Fibroblast of skin of right quadriceps (primary cell): ENCODE results near the gene MEF2A.

Source experiments
- DNase-seq: peaks from one replicate; pipeline ENCODE4 v3.0.0-alpha.2; 2013

Gene MEF2A

GRCh38 chr15:99707473-99708270 lies 141.9 kb downstream of the MEF2A start:
- DNase-seq, result peak; percentile 62

DNA sequence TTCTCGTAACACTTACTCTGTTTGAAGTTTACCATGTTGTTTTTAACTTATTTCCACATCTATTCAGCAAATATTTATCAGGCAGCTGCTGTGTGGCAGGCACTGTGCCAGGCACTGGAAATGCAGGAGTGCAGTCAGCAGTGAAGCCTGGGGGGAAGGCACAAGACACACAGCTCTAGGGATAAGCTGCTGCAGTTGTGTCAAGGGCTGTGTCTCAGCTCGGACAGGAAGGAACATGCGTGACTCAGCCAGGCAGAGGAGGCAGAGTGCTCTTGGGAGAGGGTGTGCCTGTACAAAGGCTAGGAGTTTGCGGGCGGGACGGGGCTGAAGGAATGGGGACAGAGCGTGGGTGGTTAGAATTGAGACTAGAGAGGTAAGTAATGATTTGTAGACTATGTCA lies 142.8 kb downstream of the MEF2A start:
- peak; percentile 70 for DNase-seq

- no peak for DNase-seq
These were observed 143.6 kb downstream of the MEF2A start for GRCh38 chr15:99709243-99709986.

GRCh38 chr15:99711625-99712024 lies 145.8 kb downstream of the MEF2A start:
- DNase-seq, result no peak

GRCh38 chr15:99712415-99712814 lies 146.6 kb downstream of the MEF2A start:
- no peak for DNase-seq

DNA sequence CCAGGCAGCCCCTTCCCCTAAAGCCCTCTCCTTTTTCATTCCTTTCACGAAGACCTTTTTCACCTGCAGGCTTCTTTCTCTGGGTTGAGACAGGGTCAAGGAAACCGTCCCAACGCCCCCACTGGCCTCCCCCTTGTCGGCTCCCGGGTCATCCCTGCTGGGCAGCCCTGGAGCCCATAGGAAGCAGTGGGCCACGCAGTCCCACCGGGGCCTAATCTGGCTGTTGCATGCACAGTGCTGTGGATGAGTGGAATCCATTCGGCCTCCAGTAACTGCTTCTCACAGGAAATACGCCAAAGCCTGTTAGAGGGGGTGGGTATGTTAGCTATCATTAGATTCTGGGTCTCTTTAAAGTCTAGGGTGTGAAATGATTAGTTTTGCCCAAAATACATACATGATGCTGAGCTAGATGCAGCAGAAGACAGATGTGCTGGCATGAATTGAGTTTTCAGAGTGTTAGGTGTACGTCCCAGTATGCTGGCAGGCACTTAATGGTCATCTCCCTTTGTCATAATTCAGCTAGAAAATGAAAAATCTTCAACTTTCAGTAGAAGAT lies 150.8 kb downstream of the MEF2A start:
- no peak for DNase-seq

GRCh38 chr15:99717161-99718009 lies 151.6 kb downstream of the MEF2A start:
- no peak for DNase-seq

- no peak for DNase-seq
These were observed 152.6 kb downstream of the MEF2A start for GRCh38 chr15:99718421-99718820.

GRCh38 chr15:99719096-99719541 lies 153.3 kb downstream of the MEF2A start:
- DNase-seq, result peak; percentile 72

DNA sequence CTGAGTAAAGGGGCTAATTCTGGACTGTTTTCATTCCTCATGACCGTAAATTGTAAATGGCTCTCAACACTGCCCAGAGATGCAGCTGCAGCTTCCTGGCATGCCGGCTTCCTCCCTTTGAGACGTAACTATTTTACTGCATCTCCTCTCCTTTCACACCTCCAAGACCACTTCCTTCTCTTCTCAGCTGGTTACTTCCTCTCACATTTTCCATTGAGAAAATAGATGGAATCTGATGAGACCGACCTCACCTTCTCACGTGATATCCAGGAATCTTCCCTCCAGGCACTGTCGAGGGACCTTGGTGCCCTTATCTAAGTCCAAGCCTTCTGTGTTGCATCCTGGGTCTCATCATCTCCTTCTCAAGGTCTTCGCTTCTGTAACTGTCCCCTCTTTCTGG lies 154.7 kb downstream of the MEF2A start:
- DNase-seq, result no peak

DNA sequence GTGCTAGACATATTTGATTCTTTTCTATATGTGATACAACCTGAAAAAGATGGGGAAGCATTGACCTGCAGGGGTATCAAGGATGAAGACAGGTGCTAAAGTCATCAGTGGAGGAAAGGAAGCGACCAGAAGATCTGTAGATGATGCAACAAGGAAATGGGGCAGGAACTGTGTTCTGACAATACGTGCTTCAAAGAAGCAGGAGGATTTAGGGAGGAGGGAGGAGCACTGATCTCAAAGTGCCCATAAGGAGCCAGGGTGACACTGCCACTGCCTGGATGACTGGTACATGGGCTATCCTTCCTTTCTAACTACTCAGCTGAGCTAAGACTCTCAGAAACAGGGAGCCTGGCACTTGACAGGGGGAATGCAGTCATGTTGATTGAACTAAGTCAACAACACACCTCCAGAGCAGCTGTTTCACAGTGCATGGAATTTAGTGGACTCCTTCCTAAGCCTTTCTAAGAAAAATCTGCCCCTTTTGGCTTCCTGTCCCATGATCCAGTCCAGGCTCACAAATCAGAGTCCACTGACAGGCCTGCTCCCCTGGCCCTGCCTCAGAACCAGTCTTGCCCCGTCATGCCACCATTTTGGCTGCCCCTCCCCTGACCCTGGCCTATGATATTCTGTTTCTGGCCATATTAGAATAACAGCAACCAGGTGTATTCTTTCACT lies 155.5 kb downstream of the MEF2A start:
- DNase-seq, result no peak

DNA sequence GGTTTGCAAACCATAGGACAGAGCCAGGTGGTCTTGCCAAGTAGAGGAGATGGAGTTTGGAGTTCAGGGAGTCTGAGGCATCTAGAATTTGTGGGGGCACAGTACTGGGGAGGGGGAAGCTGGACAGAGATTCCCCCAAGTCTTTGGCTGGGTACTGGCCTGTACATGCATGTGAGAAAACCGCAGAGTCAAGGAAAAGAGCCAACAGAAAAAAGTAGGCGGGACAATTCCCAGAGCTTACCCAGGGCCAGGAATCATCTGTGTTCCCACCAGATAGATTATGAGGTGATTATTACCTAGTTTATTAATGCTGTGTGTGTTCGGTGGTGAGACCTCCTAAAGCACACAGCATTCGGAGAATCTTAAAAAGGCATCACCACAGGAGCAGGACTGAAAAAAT lies 156.1 kb downstream of the MEF2A start:
- no peak for DNase-seq

- no peak for DNase-seq
These were observed 156.6 kb downstream of the MEF2A start for GRCh38 chr15:99722406-99722805.

GRCh38 chr15:99726333-99726732 lies 160.5 kb downstream of the MEF2A start:
- no peak for DNase-seq

GRCh38 chr15:99727330-99727729 lies 161.5 kb downstream of the MEF2A start:
- no peak for DNase-seq

DNA sequence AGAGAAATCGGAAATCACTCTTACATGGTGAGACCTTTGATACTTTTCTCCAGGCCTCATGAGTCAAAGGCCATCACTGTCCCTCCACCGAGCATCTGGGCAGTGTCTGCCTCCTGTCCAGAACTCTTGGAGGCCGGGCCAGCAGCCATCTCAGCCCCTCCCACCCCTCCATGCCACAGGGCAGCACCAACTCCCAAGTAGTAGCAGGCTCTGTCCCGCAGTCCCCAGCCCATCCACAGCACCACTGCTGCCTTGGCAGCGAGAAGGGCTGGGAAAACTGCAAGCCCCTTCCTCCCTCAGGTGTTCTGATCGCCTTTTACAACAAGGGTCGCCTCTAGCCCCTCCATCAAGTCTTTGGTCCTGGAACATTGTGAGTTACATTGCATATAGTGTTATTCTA lies 161.9 kb downstream of the MEF2A start:
- no peak for DNase-seq

GRCh38 chr15:99728916-99729315 lies 163.1 kb downstream of the MEF2A start:
- DNase-seq, result no peak

GRCh38 chr15:99729327-99729726 lies 163.5 kb downstream of the MEF2A start:
- no peak for DNase-seq

DNA sequence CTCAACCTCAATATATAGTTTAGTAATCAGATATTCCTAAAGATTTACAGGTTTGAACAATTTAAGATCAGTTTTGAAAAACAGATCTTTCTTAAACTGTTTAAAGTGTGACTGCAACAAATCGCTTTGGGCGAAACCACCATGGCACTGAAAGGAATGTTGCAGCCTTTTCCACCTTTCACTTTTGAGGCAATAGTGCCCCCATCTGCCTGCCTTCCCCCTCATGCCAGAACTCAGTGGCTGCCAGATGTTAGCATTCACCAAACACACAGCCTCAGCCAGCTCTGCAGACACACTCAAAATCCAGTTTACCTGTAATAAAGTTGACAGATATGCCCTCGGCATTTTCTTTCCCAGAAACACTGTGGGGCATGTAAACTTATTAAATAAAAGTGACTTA lies 164.1 kb downstream of the MEF2A start:
- peak; percentile 41 for DNase-seq

GRCh38 chr15:99731336-99732123 lies 165.7 kb downstream of the MEF2A start:
- DNase-seq, result no peak

- DNase-seq, result peak; percentile 13
These were observed 166.5 kb downstream of the MEF2A start for GRCh38 chr15:99732124-99732750.
